H1 (cell line): ENCODE data around the gene TEX2. TPM values are rescaled to one million over a fixed set of nuclear protein-coding genes. Genes with fewer than 3 reads are reported as not detected.

Experiments used
- CBX5 ChIP-seq: fragments of 300-800, 300-1000 bp; sonication (generic); IDR thresholded peaks from 2 replicates; pipeline ENCODE4 v1.7.1; 2016; ENCODE audit warnings: antibody characterized with exemption, low read length, low read depth
- CHD1 ChIP-seq: IDR thresholded peaks from 2 replicates; pipeline ENCODE4 v1.6.1; 2012; ENCODE audit warnings: low read depth, low read length, improper control_type of control experiment
- CREB1 ChIP-seq: IDR thresholded peaks from 2 replicates; pipeline ENCODE4 v1.6.1; 2012; ENCODE audit warnings: inconsistent platforms
- EGR1 ChIP-seq: IDR thresholded peaks from 2 replicates; pipeline ENCODE4 v1.6.1; 2011; ENCODE audit warnings: low read depth, low read length, borderline replicate concordance
- POLR2A ChIP-seq, 2 experiments: IDR thresholded peaks; 1 replicate in 1 of 2; 2 replicates in 1 of 2; pipeline ENCODE4 v1.6.1; 2011; ENCODE audit warnings: low read depth in 2 of 2, low read length in 2 of 2, mild to moderate bottlenecking in 2 of 2; ENCODE audit errors: control extremely low read depth in 1 of 2
- SAP30 ChIP-seq: fragments of 300-600 bp; sonication (generic); IDR thresholded peaks from 2 replicates; pipeline ENCODE4 v1.7.1; 2012; ENCODE audit warnings: low read length, moderate library complexity, mild to moderate bottlenecking, inconsistent platforms; ENCODE audit not compliant: insufficient read depth, insufficient replicate concordance
- TEAD4 ChIP-seq: IDR thresholded peaks from 2 replicates; pipeline ENCODE4 v1.6.1; 2012; ENCODE audit warnings: low read depth, low read length, inconsistent platforms, mixed read lengths
- ZNF274 ChIP-seq: IDR thresholded peaks from 2 replicates; pipeline ENCODE4 v1.7.0; 2012; ENCODE audit warnings: low read length, borderline replicate concordance; ENCODE audit errors: extremely low read depth
- polyA plus RNA-seq, 7 experiments: library from polyadenylated mRNA; depleted of rRNA in 3 of 7; stranded (reverse) in 5 of 7; unstranded in 2 of 7; fragments of >200 nt in 5 of 7; fragments of 200-250 nt in 2 of 7; gene quantifications; 1 replicate in 5 of 7; 2 replicates in 1 of 7; 4 replicates in 1 of 7; pipeline versions ENCODE4 v1.2.1 to v1.2.3, GENCODE V29; 2011 to 2013; ENCODE audit warnings: missing spikeins in 2 of 7, mixed read lengths in 2 of 7
- total RNA-seq: library from RNA; stranded (reverse); fragmentation: NEBNext Ultra II Directional; extraction: Animal tissue kit (Norgen Biotek cat#: 25700); gene quantifications from 2 replicates; pipeline ENCODE4 v1.2.1, GENCODE V29; 2021
- TF ChIP-seq, protein P1 (sequence below), 3 experiments: IDR thresholded peaks; 1 replicate in 2 of 3; 2 replicates in 1 of 3; pipeline versions ENCODE4 v1.5.1 to v1.6.1; 2011; ENCODE audit warnings: low read length in 3 of 3, mild to moderate bottlenecking in 3 of 3, inconsistent platforms in 2 of 3, low read depth in 1 of 3, moderate library complexity in 1 of 3; ENCODE audit not compliant: insufficient read depth in 1 of 3; ENCODE audit errors: control extremely low read depth in 1 of 3

Gene TEX2
- total and polyA plus RNA-seq, 2 of the 8 experiments (the other 6 are each of a cell fraction or from before 2014, with no cell fraction given): 6.1 to 15.6 TPM

DNA sequence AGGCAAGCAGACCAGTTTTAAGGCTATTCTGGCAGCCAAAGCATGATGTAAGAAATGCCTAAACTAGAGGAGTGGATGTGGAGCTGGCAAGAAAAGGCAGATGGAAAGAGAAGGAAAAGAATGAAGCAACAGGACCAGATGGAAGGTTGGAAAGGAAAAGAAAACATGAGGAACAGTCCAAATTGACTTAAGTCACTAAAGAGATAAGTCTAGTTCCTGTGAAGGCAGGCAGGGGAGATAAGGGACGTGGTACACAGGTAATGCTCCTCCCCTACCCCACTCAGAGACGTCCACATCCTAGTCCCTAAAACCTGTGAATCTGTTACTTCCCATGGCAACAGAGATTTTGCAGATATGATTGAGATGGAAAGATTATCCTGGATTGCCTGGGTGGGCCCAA, 43.5 kb downstream of the TEX2 start (continued):
- TF ChIP-seq, protein P1, sequence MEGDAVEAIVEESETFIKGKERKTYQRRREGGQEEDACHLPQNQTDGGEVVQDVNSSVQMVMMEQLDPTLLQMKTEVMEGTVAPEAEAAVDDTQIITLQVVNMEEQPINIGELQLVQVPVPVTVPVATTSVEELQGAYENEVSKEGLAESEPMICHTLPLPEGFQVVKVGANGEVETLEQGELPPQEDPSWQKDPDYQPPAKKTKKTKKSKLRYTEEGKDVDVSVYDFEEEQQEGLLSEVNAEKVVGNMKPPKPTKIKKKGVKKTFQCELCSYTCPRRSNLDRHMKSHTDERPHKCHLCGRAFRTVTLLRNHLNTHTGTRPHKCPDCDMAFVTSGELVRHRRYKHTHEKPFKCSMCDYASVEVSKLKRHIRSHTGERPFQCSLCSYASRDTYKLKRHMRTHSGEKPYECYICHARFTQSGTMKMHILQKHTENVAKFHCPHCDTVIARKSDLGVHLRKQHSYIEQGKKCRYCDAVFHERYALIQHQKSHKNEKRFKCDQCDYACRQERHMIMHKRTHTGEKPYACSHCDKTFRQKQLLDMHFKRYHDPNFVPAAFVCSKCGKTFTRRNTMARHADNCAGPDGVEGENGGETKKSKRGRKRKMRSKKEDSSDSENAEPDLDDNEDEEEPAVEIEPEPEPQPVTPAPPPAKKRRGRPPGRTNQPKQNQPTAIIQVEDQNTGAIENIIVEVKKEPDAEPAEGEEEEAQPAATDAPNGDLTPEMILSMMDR (IDR thresholded peaks at IDR 0.05; ENCODE audit: control extremely low read depth in 1 of 3, insufficient read depth in 1 of 3, low read depth in 1 of 3, low read length in 3 of 3): no peak
- no peak for TF ChIP-seq TEAD4
- TF ChIP-seq POLR2A (IDR thresholded peaks at IDR 0.05; ENCODE audit: control extremely low read depth in 1 of 2, low read depth in 2 of 2, low read length in 2 of 2): no peak
- no peak for TF ChIP-seq CHD1
- no peak for TF ChIP-seq EGR1
- no peak for TF ChIP-seq SAP30
- no peak for TF ChIP-seq CBX5
- no peak for TF ChIP-seq ZNF274
- no peak for TF ChIP-seq CREB1
